Lung (tissue), 12 donors: ENCODE measurements around the gene HELZ2. TPM values are rescaled to one million over a fixed set of nuclear protein-coding genes. Genes with fewer than 3 reads are reported as not detected.
A peak's percentile ranks its signal among the peaks of the same experiment; 100 is the strongest.

Experiments used
- ATAC-seq: fragments of 200-7000 bp; cut with Tn5 transposase; one replicate; pipeline ENCODE4 v1.9.1; 2020; ENCODE audit warnings: moderate number of reproducible peaks; ENCODE audit not compliant: insufficient read depth, low FRiP score
- DNase-seq, 3 donors: peaks; one replicate each; pipeline ENCODE4 v3.0.0-alpha.2; 2013 to 2017
- H3K27ac ChIP-seq, 2 donors: one replicate each; pipeline ENCODE4 v1.5.1; 2013; ENCODE audit warnings: mild to moderate bottlenecking in 2 of 2, moderate library complexity in 2 of 2, control low read depth in 1 of 2, inconsistent platforms in 1 of 2, low read depth in 1 of 2, low read length in 1 of 2
- H3K27me3 ChIP-seq, 3 donors: one replicate each; pipeline ENCODE4 v1.5.1; 2013; ENCODE audit warnings: low read length in 2 of 3; ENCODE audit not compliant: control insufficient read depth in 3 of 3, insufficient read depth in 3 of 3
- H3K36me3 ChIP-seq, 4 donors: one replicate each; pipeline ENCODE4 v1.5.1; 2013; ENCODE audit warnings: low read length in 4 of 4, mild to moderate bottlenecking in 1 of 4, moderate library complexity in 1 of 4; ENCODE audit not compliant: control insufficient read depth in 4 of 4, insufficient read depth in 4 of 4
- H3K4me1 ChIP-seq, 5 donors: one replicate each; pipeline ENCODE4 v1.5.1; 2013; ENCODE audit warnings: low read length in 5 of 5, mild to moderate bottlenecking in 2 of 5, moderate library complexity in 1 of 5; ENCODE audit not compliant: control insufficient read depth in 5 of 5, insufficient read depth in 5 of 5
- H3K4me3 ChIP-seq: one replicate; pipeline ENCODE4 v1.5.1; 2013; ENCODE audit warnings: mild to moderate bottlenecking, control low read depth, moderate library complexity
- H3K9ac ChIP-seq, 2 donors: one replicate each; pipeline ENCODE4 v1.5.1; 2013; ENCODE audit warnings: low read length in 2 of 2, control low read depth in 1 of 2; ENCODE audit not compliant: insufficient read depth in 1 of 2
- H3K9me3 ChIP-seq, 4 donors: one replicate each; pipeline ENCODE4 v1.5.1; 2013; ENCODE audit warnings: low read length in 3 of 4, mild to moderate bottlenecking in 1 of 4, moderate library complexity in 1 of 4; ENCODE audit not compliant: control insufficient read depth in 4 of 4, insufficient read depth in 3 of 4
- WGBS, 2 donors: extraction: QIAGEN DNeasy Blood & Tissue Kit; methylation state at CpG; one replicate each; pipeline ENCODE4 v1.1.7; 2013; 5-methylcytosine and 5-hydroxymethylcytosine counted together
- polyA plus RNA-seq, 2 donors: library from polyadenylated mRNA; stranded (reverse); fragments of 200-250 nt; gene quantifications; one replicate each; pipeline ENCODE4 v1.2.1, GENCODE V29; 2013
- total RNA-seq, 2 donors: library from RNA; depleted of rRNA in 1 of 2; stranded (reverse); fragments of >200 nt in 1 of 2; gene quantifications; one replicate each; pipeline ENCODE4 v1.2.1, GENCODE V29; 2014 to 2021
- TF ChIP-seq, protein P1 (sequence below): IDR thresholded peaks from 2 replicates; pipeline ENCODE4 v1.5.1; 2012; ENCODE audit warnings: mild to moderate bottlenecking; ENCODE audit errors: control extremely low read depth, extremely low read depth
- donor health status: control.
- donor health status: control.
- donor health status: Bipolar disorder and iron deficiency.
- donor health status: healthy.
- donor health status: DM: yes; HTN: yes; CAD: no.

The HELZ2 gene
- total and polyA plus RNA-seq, 4 donors, result 9.0 to 47.2 (median 25.4) TPM

DNA sequence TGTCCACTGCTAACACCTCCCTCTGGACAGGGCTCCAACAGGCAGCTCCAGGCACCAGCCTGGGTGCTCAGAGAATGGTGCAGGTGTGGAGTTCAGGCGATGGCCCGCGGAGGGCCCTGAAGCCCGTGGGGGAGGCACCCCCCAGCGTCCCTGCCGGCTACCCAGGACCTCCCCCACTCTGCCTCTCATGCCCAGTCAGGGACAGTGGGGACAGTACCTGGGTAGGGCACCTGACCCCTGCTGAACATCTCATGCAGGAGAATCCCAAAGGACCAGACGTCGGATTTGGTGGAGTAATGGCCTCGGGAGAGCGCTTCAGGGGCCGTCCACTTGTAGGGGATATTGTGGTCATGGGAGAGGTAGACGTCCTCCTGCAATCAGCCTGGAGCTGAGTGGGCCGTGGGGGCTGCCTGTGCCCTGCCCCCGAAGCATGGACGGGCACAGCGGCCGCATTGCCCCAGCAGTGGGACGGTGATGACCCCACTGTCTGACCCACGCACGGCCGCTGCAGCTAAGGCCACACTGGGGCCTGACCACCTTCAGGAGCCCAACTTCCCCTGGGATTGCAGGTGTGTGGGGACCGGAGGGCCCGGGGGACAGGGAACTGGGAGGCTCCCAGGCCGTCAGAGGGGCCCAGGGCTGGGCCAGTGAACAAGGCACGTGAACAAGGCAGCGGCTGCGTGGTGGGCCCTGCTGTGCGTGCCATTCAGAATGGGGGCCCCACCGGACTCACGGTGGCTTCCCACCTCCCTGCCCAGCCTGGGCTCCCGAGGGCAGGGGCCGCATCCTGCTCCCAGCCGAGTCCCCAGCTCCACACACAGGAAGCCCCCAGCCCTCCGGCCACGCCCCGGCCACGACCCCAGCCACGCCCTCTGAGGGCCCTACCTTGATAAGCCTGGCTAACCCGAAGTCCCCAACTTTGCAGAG, 43.9 kb downstream of the HELZ2 start:
- 76 to 86% methylated on average over 36 to 39 of the region's 39 CpGs for WGBS, 2 donors
- no peak overlapping the region for H3K27ac ChIP-seq
- ATAC-seq (no peak), DNase-seq (peak in 1 of 3 donors; percentile 16)
- H3K4me3 ChIP-seq, result no peak overlapping the region
- no peaks in the 10 kb centered on the region for H3K36me3 ChIP-seq
- peaks cover 0 to 6% (median 0%) of the 10 kb centered on the region in 5 donors for H3K4me1 ChIP-seq
- H3K9me3 ChIP-seq, result no peaks in the 10 kb centered on the region
- no peak overlapping the region for H3K9ac ChIP-seq
- TF ChIP-seq, protein P1, sequence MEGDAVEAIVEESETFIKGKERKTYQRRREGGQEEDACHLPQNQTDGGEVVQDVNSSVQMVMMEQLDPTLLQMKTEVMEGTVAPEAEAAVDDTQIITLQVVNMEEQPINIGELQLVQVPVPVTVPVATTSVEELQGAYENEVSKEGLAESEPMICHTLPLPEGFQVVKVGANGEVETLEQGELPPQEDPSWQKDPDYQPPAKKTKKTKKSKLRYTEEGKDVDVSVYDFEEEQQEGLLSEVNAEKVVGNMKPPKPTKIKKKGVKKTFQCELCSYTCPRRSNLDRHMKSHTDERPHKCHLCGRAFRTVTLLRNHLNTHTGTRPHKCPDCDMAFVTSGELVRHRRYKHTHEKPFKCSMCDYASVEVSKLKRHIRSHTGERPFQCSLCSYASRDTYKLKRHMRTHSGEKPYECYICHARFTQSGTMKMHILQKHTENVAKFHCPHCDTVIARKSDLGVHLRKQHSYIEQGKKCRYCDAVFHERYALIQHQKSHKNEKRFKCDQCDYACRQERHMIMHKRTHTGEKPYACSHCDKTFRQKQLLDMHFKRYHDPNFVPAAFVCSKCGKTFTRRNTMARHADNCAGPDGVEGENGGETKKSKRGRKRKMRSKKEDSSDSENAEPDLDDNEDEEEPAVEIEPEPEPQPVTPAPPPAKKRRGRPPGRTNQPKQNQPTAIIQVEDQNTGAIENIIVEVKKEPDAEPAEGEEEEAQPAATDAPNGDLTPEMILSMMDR, result no peak
- H3K27me3 ChIP-seq, result peaks cover 0 to 7% (median 3%) of the 10 kb centered on the region in 3 donors

DNA sequence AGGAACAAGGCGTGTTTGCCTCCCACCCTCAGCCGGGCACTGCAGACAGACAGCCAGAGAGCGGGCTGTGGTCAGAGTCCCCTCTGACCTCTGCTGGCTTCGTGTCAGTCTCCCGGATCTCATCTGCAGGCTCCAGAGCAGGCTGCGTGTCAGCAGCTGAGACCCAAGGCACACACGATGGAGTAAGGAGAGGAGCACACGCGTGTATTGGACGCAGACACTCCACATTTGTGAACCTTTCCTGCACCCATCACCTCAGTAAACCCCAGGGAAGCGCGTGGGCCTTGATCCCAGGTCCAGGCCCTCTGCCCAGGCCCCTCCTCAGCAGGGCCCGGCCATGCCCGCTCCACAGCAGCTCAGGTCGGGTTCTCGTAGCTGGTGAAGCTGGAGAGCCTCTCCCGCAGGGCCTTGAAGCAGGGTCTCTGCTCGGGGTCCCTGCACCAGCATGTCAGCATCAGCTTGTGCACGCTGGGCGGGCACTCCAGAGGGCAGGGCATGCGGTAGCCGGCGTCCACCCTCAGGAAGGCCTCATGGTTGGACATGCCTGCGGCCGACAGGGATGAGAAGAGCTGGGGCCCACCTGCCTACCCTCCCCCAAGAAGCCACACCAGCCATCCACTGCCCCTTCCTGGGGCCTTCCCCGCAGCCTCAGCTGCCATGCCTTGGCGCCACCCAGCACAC, 44.7 kb downstream of the HELZ2 start:
- TF ChIP-seq, protein P1, result no peak
- H3K36me3 ChIP-seq, result no peaks in the 10 kb centered on the region
- 75 to 88% methylated on average over 26 to 27 of the region's 27 CpGs for WGBS, 2 donors
- H3K4me3 ChIP-seq, result no peak overlapping the region
- no peak for ATAC-seq
- no peak overlapping the region for H3K9ac ChIP-seq
- H3K9me3 ChIP-seq, result no peaks in the 10 kb centered on the region
- H3K4me1 ChIP-seq, result peaks cover 0 to 6% (median 0%) of the 10 kb centered on the region in 5 donors
- H3K27me3 ChIP-seq, result peaks cover 0 to 7% (median 3%) of the 10 kb centered on the region in 3 donors
- peak in 1 of 3 donors; percentile 11 for DNase-seq
- H3K27ac ChIP-seq, result no peak overlapping the region

GRCh38 chr20:63527184-63527583, 46.9 kb downstream of the HELZ2 start:
- Histone ChIP-seq H3K27ac (no peak overlapping the region), H3K36me3 (peaks cover 0 to 12% (median 10%) of the 10 kb centered on the region in 4 donors), H3K9me3 (peaks cover 0 to 5% (median 0%) of the 10 kb centered on the region in 4 donors), H3K4me3 (no peak overlapping the region), H3K27me3 (peaks cover 0 to 4% (median 3%) of the 10 kb centered on the region in 3 donors), H3K9ac (no peak overlapping the region), H3K4me1 (peaks cover 0 to 13% (median 4%) of the 10 kb centered on the region in 5 donors)
- whole genome bisulfite sequencing, 2 donors, result 86 to 90% methylated on average over 9 of the region's 9 CpGs
- TF ChIP-seq, protein P1, result no peak
- DNase-seq, result peak in 1 of 3 donors; percentile 12
- ATAC-seq, result no peak
